GM23338 (cell line): Measurements from ENCODE around the gene FRY.

Experiments
- CREB1 ChIP-seq: fragments of 250-450 bp; sonication (Bioruptor Pico); IDR thresholded peaks from 2 replicates; pipeline ENCODE4 v1.5.0; 2020; ENCODE audit warnings: low read depth, mild to moderate bottlenecking, moderate library complexity
- CTCF ChIP-seq, 2 experiments: fragments of 200-600 bp in 1 of 2; sonication (generic) in 1 of 2; conservative IDR thresholded peaks; 2 replicates each; pipeline versions ENCODE4 v1.5.1 to v1.6.1; 2016 to 2017; ENCODE audit warnings: antibody characterized with exemption in 2 of 2, low read depth in 2 of 2, mild to moderate bottlenecking in 2 of 2, moderate library complexity in 1 of 2
- ETS1 ChIP-seq: IDR thresholded peaks from 2 replicates; pipeline ENCODE4 v1.6.1; 2016; ENCODE audit warnings: antibody characterized with exemption
- EZH2 ChIP-seq: fragments of 200-600 bp; sonication (generic); IDR thresholded peaks from one replicate; pipeline ENCODE4 v1.8.0; 2017; ENCODE audit warnings: antibody characterized with exemption, mild to moderate bottlenecking, low read depth; ENCODE audit not compliant: unreplicated experiment
- EZH2phosphoT487 ChIP-seq: fragments of 200-600 bp; sonication (generic); IDR thresholded peaks from one replicate; pipeline ENCODE4 v1.8.1; 2018; ENCODE audit warnings: antibody characterized with exemption; ENCODE audit not compliant: unreplicated experiment
- POLR2AphosphoS5 ChIP-seq: IDR thresholded peaks from 2 replicates; pipeline ENCODE4 v1.6.1; 2016; ENCODE audit warnings: antibody characterized with exemption, low read depth
- REST ChIP-seq: IDR thresholded peaks from one replicate; pipeline ENCODE4 v1.6.1; 2018; ENCODE audit warnings: antibody characterized with exemption; ENCODE audit not compliant: unreplicated experiment
- STAT1 ChIP-seq: IDR thresholded peaks from one replicate; pipeline ENCODE4 v1.6.1; 2016; ENCODE audit warnings: antibody characterized with exemption; ENCODE audit not compliant: unreplicated experiment
- ZNF331 ChIP-seq: fragments of 250-450 bp; sonication (Bioruptor Pico); IDR thresholded peaks from 2 replicates; pipeline ENCODE4 v1.5.0; 2020; ENCODE audit warnings: low read depth, mild to moderate bottlenecking, moderate library complexity
- ZNF462 ChIP-seq: fragments of 250-450 bp; sonication (Bioruptor Pico); IDR thresholded peaks from 2 replicates; pipeline ENCODE4 v1.5.0; 2020; ENCODE audit warnings: mild to moderate bottlenecking, moderate library complexity

GRCh38 chr13:32208860-32209259 lies 177.3 kb downstream of the FRY start:
- TF ChIP-seq CTCF (conservative IDR thresholded peaks at IDR 0.05; ENCODE audit: low read depth in 2 of 2) (no peak), POLR2AphosphoS5 (no peak), EZH2phosphoT487 (no peak), CREB1 (CRISPR knock-in tag) (no peak), EZH2 (no peak), REST (no peak), ZNF331 (CRISPR knock-in tag) (no peak), ETS1 (no peak), STAT1 (no peak), ZNF462 (CRISPR knock-in tag) (no peak)
